ENCODE measurements around the gene FKRP.
"Not testable (repeated sequence)": the region's sequence is repeated elsewhere in the genome, so short reads cannot be mapped to it uniquely, and the experiment has no call there.

The FKRP gene

GRCh38 chr19:46745521-46746280, at the start of gene FKRP:
FKRP (plus strand) TSS chr19:46746057; CDS start chr19:46755451, 9,394 bp downstream.
- DNase-seq: no peak

GRCh38 chr19:46696866-46697203, 49.0 kb upstream of the FKRP start:
- DNase-seq: no peak

- DNase-seq: no peak
Observed at GRCh38 chr19:46697204-46697960, 48.5 kb upstream of the FKRP start.

GRCh38 chr19:46698395-46699321, 47.2 kb upstream of the FKRP start:
- DNase-seq: no peak

- DNase-seq: no peak
Observed at GRCh38 chr19:46700704-46701103, 45.2 kb upstream of the FKRP start.

- peak; percentile 82 for DNase-seq
Observed at GRCh38 chr19:46704379-46705076, 41.3 kb upstream of the FKRP start.

GRCh38 chr19:46710687-46711086, 35.2 kb upstream of the FKRP start:
- DNase-seq: no peak

- not testable (repeated sequence) for DNase-seq
Observed at GRCh38 chr19:46712768-46713338, 33.0 kb upstream of the FKRP start.

- DNase-seq: peak; percentile 67
Observed at GRCh38 chr19:46713781-46714443, 31.9 kb upstream of the FKRP start.

- peak; percentile 56 for DNase-seq
Observed at GRCh38 chr19:46714444-46715106, 31.3 kb upstream of the FKRP start.

- no peak for DNase-seq
Observed at GRCh38 chr19:46715620-46715974, 30.3 kb upstream of the FKRP start.

- no peak for DNase-seq
Observed at GRCh38 chr19:46715975-46716671, 29.7 kb upstream of the FKRP start.

GRCh38 chr19:46716672-46717033, 29.2 kb upstream of the FKRP start:
- DNase-seq: no peak

GRCh38 chr19:46717034-46717715, 28.7 kb upstream of the FKRP start, which contains the start of gene PRKD2:
PRKD2 (minus strand) TSS chr19:46717114; CDS start chr19:46716370, 744 bp downstream.
- DNase-seq: peak; percentile 88

GRCh38 chr19:46717716-46718143, 28.1 kb upstream of the FKRP start:
- no peak for DNase-seq

GRCh38 chr19:46718157-46718933, 27.5 kb upstream of the FKRP start:
- peak; percentile 36 for DNase-seq

GRCh38 chr19:46718934-46719622, 26.8 kb upstream of the FKRP start:
- no peak for DNase-seq

Measured in stimulated activated CD4-positive, alpha-beta T cell treated with anti-CD3 and anti-CD28 coated beads, Interleukin-1b, Interleukin-23, amount 100 ng/mL, for 48 hours (primary cell).